Breast epithelium (tissue), 4 donors: ENCODE measurements around the gene ADD3. TPM values are rescaled to one million over a fixed set of nuclear protein-coding genes. Genes with fewer than 3 reads are reported as not detected.

Experiments used
- DNase-seq, 2 donors: peaks; one replicate each; pipeline ENCODE4 v3.0.0-alpha.2; 2019; ENCODE audit warnings: low spot score in 2 of 2
- H3K27ac ChIP-seq, 2 donors: fragments of 200-600 bp; sonication (generic) in 1 of 2; one replicate each; pipeline ENCODE4 v1.5.1; 2016 to 2019; ENCODE audit warnings: mild to moderate bottlenecking in 1 of 2
- H3K27me3 ChIP-seq, 2 donors: fragments of 200-600 bp; sonication (generic) in 1 of 2; one replicate each; pipeline versions ENCODE4 v1.5.1 to v1.6.0; 2017 to 2019; ENCODE audit warnings: control low read depth in 1 of 2, mild to moderate bottlenecking in 1 of 2
- H3K36me3 ChIP-seq: fragments of 200-600 bp; one replicate; pipeline ENCODE4 v1.5.1; 2019
- H3K4me1 ChIP-seq, 2 donors: fragments of 200-600 bp; sonication (generic); one replicate each; pipeline ENCODE4 v1.5.1; 2016 to 2019; ENCODE audit warnings: control low read depth in 1 of 2
- H3K4me3 ChIP-seq, 3 donors: fragments of 200-600 bp; sonication (generic); 1 replicate in 2 of 3; 2 replicates in 1 of 3; pipeline ENCODE4 v1.5.1; 2016 to 2019; ENCODE audit warnings: mild to moderate bottlenecking in 3 of 3, moderate library complexity in 2 of 3
- H3K9me3 ChIP-seq, 2 donors: fragments of 200-600 bp; sonication (generic) in 1 of 2; one replicate each; pipeline ENCODE4 v1.5.1; 2016 to 2019; ENCODE audit warnings: control low read depth in 1 of 2
- CTCF ChIP-seq, 3 donors: fragments of 450-650 bp; IDR thresholded peaks; one replicate each; pipeline ENCODE4 v1.5.1; 2016 to 2017; ENCODE audit warnings: antibody characterized with exemption in 3 of 3, mild to moderate bottlenecking in 3 of 3, moderate library complexity in 3 of 3
- POLR2A ChIP-seq: fragments of 450-650 bp; IDR thresholded peaks from one replicate; pipeline ENCODE4 v1.6.1; 2016; ENCODE audit warnings: antibody characterized with exemption, mild to moderate bottlenecking, moderate library complexity
- POLR2AphosphoS5 ChIP-seq, 3 donors: sonication (generic); formaldehyde crosslinking; IDR thresholded peaks; one replicate each; pipeline ENCODE4 v1.6.1; 2017; ENCODE audit warnings: antibody characterized with exemption in 3 of 3
- intact Hi-C: fragments of 100-400 bp; cut with DNase I; formaldehyde crosslinking; loops from one replicate; pipeline ENCODE4 v1.15.1; 2023; ENCODE audit warnings: low total_unique reads
- total RNA-seq, 3 donors: library from RNA; depleted of rRNA; stranded (reverse); fragments of >200 nt; gene quantifications; one replicate each; pipeline ENCODE4 v1.1.0, GENCODE V29; 2016

ADD3 gene
- total RNA-seq, 3 donors from 2014 or later = 208 to 458 (median 347) TPM

DNA sequence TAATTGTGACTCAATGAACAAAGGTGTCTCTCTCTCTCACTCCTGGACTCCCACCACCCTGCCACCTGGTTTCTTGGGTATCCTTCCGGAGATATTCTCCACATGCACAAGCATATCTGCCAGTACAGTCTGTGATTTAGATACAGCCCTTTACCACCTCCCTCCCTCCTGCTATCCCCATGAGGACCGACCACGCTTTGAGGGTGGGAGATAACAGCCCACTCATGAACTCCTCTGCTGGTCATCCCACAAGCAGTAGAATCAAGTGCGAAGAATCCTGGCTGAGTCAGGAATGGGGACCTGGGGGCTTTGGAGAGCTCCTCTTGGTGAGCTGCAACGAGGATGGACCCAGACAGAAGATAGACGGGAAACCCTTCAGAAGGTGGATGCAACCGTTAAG lies 171.4 kb downstream of the ADD3 start:
- H3K9me3 ChIP-seq = no peaks in the 10 kb centered on the region
- H3K4me1 ChIP-seq = no peaks in the 10 kb centered on the region
- H3K27ac ChIP-seq = no peak overlapping the region
- intact Hi-C loops = no loop called here
- TF ChIP-seq POLR2AphosphoS5 (IDR thresholded peaks at IDR 0.05) (no peak), CTCF (IDR thresholded peaks at IDR 0.05) (no peak), POLR2A (no peak)
- no peaks in the 10 kb centered on the region for H3K27me3 ChIP-seq
- H3K36me3 ChIP-seq = no peaks in the 10 kb centered on the region
- DNase-seq = no peak
- no peak overlapping the region for H3K4me3 ChIP-seq

- no peak for DNase-seq
- Histone ChIP-seq H3K27ac (no peak overlapping the region), H3K9me3 (no peaks in the 10 kb centered on the region), H3K27me3 (no peaks in the 10 kb centered on the region), H3K4me1 (no peaks in the 10 kb centered on the region), H3K36me3 (no peaks in the 10 kb centered on the region), H3K4me3 (no peak overlapping the region)
- TF ChIP-seq POLR2A = no peak
- no peak for TF ChIP-seq POLR2AphosphoS5 (IDR thresholded peaks at IDR 0.05)
- intact Hi-C loops = no loop called here
Observed at GRCh38 chr10:110181451-110181850, 173.7 kb downstream of the ADD3 start.

GRCh38 chr10:110181911-110182310 lies 174.1 kb downstream of the ADD3 start:
- intact Hi-C loops = no loop called here
- H3K36me3 ChIP-seq = no peaks in the 10 kb centered on the region
- no peak for DNase-seq

GRCh38 chr10:110184398-110184797 lies 176.6 kb downstream of the ADD3 start:
- H3K27ac ChIP-seq = no peak overlapping the region
- no peak for TF ChIP-seq POLR2AphosphoS5 (IDR thresholded peaks at IDR 0.05)
- TF ChIP-seq CTCF (IDR thresholded peaks at IDR 0.05) = no peak
- no peak for TF ChIP-seq POLR2A
- no peak overlapping the region for H3K4me3 ChIP-seq
- DNase-seq = no peak
- intact Hi-C loops = no loop called here
- H3K9me3 ChIP-seq = no peaks in the 10 kb centered on the region
- no peaks in the 10 kb centered on the region for H3K36me3 ChIP-seq
- H3K27me3 ChIP-seq = no peaks in the 10 kb centered on the region
- H3K4me1 ChIP-seq = no peaks in the 10 kb centered on the region

More at GRCh38 chr10:110181911-110182310, 174.1 kb downstream of the ADD3 start:
- no peaks in the 10 kb centered on the region for H3K4me1 ChIP-seq
- TF ChIP-seq CTCF (IDR thresholded peaks at IDR 0.05) (no peak), POLR2A (no peak), POLR2AphosphoS5 (IDR thresholded peaks at IDR 0.05) (no peak)
- H3K4me3 ChIP-seq = no peak overlapping the region
- no peaks in the 10 kb centered on the region for H3K9me3 ChIP-seq
- no peak overlapping the region for H3K27ac ChIP-seq
- no peaks in the 10 kb centered on the region for H3K27me3 ChIP-seq

Other genes starting within 250 kb of the ADD3 start
- gene XPNPEP1, start 84.5 kb upstream of the ADD3 start, total RNA-seq = 10 to 100 TPM; 61.1 to 89.5 (median 89.0) TPM
- 100 to 1,000 TPM in 1 of 3 donors, 10 to 100 TPM in 2; 75.4 to 137 (median 79.5) TPM for gene MXI1, start 199.6 kb downstream of the ADD3 start, total RNA-seq